ENCODE data around the gene TMEM151B. TPM values are rescaled to one million over a fixed set of nuclear protein-coding genes. Genes with fewer than 3 reads are reported as not detected.

The TMEM151B gene
- total RNA-seq, 6 donors from 2014 or later = not detected

GRCh38 chr6:44329858-44330257 lies 59.6 kb downstream of the TMEM151B start:
- no peak for ATAC-seq (ENCODE audit: low FRiP score in 2 of 2)
- no peak overlapping the region for H3K27ac ChIP-seq
- no peak for TF ChIP-seq CTCF (IDR thresholded peaks at IDR 0.05)
- no peak for TF ChIP-seq EP300 (IDR thresholded peaks at IDR 0.05)
- TF ChIP-seq POLR2A (IDR thresholded peaks at IDR 0.05) = no peak
- no peak for TF ChIP-seq POLR2AphosphoS5 (IDR thresholded peaks at IDR 0.05)

GRCh38 chr6:44332585-44332984 lies 62.3 kb downstream of the TMEM151B start:
- peak in 1 of 2 donors; percentile 9 for ATAC-seq (ENCODE audit: low FRiP score in 2 of 2)

More at GRCh38 chr6:44329858-44330257, 59.6 kb downstream of the TMEM151B start:
- no peak overlapping the region for H3K4me3 ChIP-seq
- H3K9me3 ChIP-seq = no peaks in the 10 kb centered on the region
- no peaks in the 10 kb centered on the region for H3K36me3 ChIP-seq
- no peaks in the 10 kb centered on the region for H3K4me1 ChIP-seq
- H3K27me3 ChIP-seq = no peaks in the 10 kb centered on the region
- WGBS, 2 donors = 64 to 74% methylated on average over 5 of the region's 5 CpGs
- no peak for DNase-seq

GRCh38 chr6:44333273-44333919 lies 63.1 kb downstream of the TMEM151B start:
- TF ChIP-seq POLR2AphosphoS5 (IDR thresholded peaks at IDR 0.05) (no peak), EP300 (IDR thresholded peaks at IDR 0.05) (no peak), CTCF (IDR thresholded peaks at IDR 0.05) (no peak), POLR2A (IDR thresholded peaks at IDR 0.05) (no peak)
- Histone ChIP-seq H3K36me3 (no peaks in the 10 kb centered on the region), H3K4me1 (no peaks in the 10 kb centered on the region), H3K27ac (no peak overlapping the region), H3K27me3 (no peaks in the 10 kb centered on the region), H3K9me3 (no peaks in the 10 kb centered on the region), H3K4me3 (no peak overlapping the region)
- no peak for ATAC-seq (ENCODE audit: low FRiP score in 2 of 2)
- DNase-seq = no peak
- WGBS, 2 donors = 62 to 73% methylated on average over 11 of the region's 11 CpGs

More at GRCh38 chr6:44332585-44332984, 62.3 kb downstream of the TMEM151B start:
- Histone ChIP-seq H3K4me3 (no peak overlapping the region), H3K27ac (no peak overlapping the region), H3K27me3 (no peaks in the 10 kb centered on the region), H3K4me1 (no peaks in the 10 kb centered on the region), H3K36me3 (no peaks in the 10 kb centered on the region), H3K9me3 (no peaks in the 10 kb centered on the region)
- WGBS, 2 donors = 40 to 44% methylated on average over 7 of the region's 7 CpGs
- no peak for DNase-seq
- TF ChIP-seq POLR2A (IDR thresholded peaks at IDR 0.05) (no peak), POLR2AphosphoS5 (IDR thresholded peaks at IDR 0.05) (no peak), CTCF (IDR thresholded peaks at IDR 0.05) (no peak), EP300 (IDR thresholded peaks at IDR 0.05) (no peak)

- DNase-seq (no peak), ATAC-seq (ENCODE audit: low FRiP score in 2 of 2) (no peak)
- Histone ChIP-seq H3K4me3 (no peak overlapping the region), H3K27ac (no peak overlapping the region), H3K4me1 (no peaks in the 10 kb centered on the region), H3K9me3 (no peaks in the 10 kb centered on the region), H3K36me3 (no peaks in the 10 kb centered on the region), H3K27me3 (no peaks in the 10 kb centered on the region)
- WGBS, 2 donors = 73 to 76% methylated on average over 5 of the region's 5 CpGs
- TF ChIP-seq POLR2A (IDR thresholded peaks at IDR 0.05) (no peak), POLR2AphosphoS5 (IDR thresholded peaks at IDR 0.05) (no peak), EP300 (IDR thresholded peaks at IDR 0.05) (no peak), CTCF (IDR thresholded peaks at IDR 0.05) (no peak)
Observed at GRCh38 chr6:44333942-44334341, 63.7 kb downstream of the TMEM151B start.

GRCh38 chr6:44335631-44336030 lies 65.4 kb downstream of the TMEM151B start:
- H3K4me1 ChIP-seq = no peaks in the 10 kb centered on the region
- no peak for DNase-seq
- no peaks in the 10 kb centered on the region for H3K9me3 ChIP-seq
- ATAC-seq (ENCODE audit: low FRiP score in 2 of 2) = no peak
- H3K27me3 ChIP-seq = no peaks in the 10 kb centered on the region
- no peak overlapping the region for H3K27ac ChIP-seq
- TF ChIP-seq POLR2AphosphoS5 (IDR thresholded peaks at IDR 0.05) (no peak), POLR2A (IDR thresholded peaks at IDR 0.05) (no peak), CTCF (IDR thresholded peaks at IDR 0.05) (no peak), EP300 (IDR thresholded peaks at IDR 0.05) (no peak)
- no peaks in the 10 kb centered on the region for H3K36me3 ChIP-seq
- WGBS, 2 donors = 53 to 55% methylated on average over 1 of the region's 1 CpG
- H3K4me3 ChIP-seq = no peak overlapping the region

Data from upper lobe of left lung (tissue), 6 donors.